Activated CD8-positive, alpha-beta memory T cell treated with anti-CD3 and anti-CD28 coated beads for 4 hours (primary cell): ENCODE measurements around the gene LPP.

Experiments
- DNase-seq, 2 donors: peaks; one replicate each; pipeline ENCODE4 v3.0.0-alpha.2; 2020; ENCODE audit warnings: low read depth in 2 of 2

LPP gene

GRCh38 chr3:188473591-188474288 lies 319.8 kb downstream of the LPP start:
- DNase-seq, result no peak

DNA sequence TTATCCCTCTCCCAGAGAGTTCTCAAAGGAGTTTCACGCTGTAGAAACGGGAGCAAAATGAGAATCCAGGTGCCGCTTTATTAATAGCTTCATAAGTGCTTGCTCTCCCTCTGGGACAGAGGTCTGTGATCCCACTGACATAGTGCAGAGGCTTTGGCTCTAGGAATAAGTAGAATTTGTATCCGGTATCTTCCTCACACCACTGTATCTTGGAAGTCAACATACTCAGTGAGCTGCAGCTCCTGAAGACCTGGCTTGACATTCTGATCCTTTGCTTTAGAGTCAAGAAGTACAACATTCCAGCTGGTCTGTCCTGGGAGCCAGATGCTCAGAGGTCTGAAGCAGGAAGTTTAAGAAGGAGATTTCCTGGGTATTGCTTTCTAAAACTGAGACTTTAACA lies 323.0 kb downstream of the LPP start:
- no peak for DNase-seq

DNA sequence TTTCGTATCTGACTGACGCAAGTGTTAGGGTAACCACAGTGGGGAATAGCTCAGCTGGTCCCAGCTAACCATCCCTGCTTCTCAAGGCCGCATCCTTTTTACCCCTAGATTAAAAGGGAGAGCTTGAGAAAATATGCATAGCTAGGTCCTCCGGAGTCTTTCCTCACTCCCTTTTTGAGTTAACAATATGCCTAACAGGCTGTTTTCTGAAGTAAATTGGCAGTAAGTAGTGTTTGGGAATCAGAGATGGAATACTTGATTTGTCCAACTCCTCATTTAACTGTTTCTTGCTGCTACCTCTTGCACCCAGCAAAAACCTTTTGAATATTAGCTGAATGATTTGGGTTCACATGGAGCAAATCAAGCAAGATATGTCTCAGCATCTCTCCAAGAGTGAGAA lies 326.1 kb downstream of the LPP start:
- no peak for DNase-seq

DNA sequence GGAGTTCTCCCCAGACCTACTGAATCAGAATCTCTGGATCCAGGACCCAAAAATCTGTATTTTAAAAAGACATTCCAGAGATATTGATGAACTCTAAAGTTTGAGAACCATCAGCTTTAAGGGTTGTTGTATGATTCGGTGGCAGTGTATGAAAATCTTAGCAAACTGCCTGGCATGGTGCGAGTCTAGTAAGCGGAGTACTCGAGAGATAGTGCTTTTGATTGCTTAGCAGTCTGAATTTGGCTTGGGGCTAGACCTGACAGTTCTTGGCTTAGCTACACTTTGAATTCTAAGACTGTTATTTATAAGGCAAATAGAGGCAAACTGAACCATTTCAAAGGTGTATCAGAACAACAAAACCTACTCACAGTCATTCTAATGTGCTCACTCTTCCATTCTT lies 329.0 kb downstream of the LPP start:
- no peak for DNase-seq

DNA sequence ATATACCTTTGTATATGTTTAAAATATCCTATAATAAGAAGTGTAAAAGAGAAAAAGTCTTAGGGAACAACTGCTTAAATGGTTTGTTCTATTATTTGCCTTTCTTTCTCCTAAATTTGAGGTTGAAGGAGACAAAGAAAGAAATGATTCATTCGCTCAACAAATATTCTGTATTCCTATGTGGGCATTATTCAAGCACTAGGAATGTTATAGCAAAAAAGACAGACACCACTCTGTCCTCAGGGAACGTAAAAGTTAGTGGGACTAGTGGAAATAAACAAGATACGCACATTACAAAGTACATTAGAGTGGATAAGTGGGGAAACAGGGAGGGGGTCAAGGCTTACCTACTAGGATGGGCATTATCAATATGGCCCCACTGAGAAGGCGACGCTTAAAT lies 332.2 kb downstream of the LPP start:
- no peak for DNase-seq

GRCh38 chr3:188486952-188487351 lies 333.0 kb downstream of the LPP start:
- DNase-seq, result no peak

DNA sequence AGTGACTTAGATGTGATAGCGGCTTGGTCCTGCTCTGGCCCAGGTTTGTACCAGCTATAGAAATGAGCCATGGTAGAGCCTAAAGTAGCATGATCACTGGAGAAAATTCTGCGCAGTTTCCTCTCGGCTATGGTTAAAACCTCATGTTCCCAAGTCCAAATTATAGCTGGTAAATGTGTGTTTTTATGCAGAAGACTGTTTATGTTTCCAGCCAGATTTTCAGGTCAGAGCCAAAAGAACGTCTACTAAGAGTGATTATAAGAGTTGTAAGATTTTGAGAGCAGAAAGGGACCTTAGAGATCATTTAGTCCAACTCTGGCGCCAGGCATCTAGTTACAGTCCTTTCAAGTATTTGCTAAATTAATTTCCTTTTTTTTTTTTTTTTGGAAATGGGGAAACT lies 333.7 kb downstream of the LPP start:
- no peak for DNase-seq

- DNase-seq, result no peak
Measured at GRCh38 chr3:188488801-188489200, 334.8 kb downstream of the LPP start.

- no peak for DNase-seq
Measured at GRCh38 chr3:188489639-188490405, 335.9 kb downstream of the LPP start.

DNA sequence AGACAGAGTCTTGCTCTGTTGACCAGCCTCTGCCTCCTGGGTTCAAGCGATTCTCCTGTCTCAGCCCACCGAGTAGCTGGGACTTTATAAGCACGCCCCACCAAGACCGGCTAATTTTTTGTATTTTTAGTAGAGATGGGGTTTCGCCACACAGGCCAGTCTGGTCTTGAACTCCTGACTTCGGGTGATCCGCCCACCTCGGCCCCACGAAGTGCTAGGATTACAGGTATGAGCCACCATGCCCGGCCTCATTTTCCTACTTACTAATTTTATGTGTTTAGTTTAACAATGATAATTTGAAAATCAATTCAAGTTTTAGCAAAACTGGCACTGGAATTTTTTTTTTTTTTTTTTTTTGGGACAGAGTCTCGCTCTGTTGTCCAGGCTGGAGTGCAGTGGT lies 336.5 kb downstream of the LPP start:
- DNase-seq, result no peak

- no peak for DNase-seq
Measured at GRCh38 chr3:188491276-188491687, 337.3 kb downstream of the LPP start.

GRCh38 chr3:188496390-188496789 lies 342.4 kb downstream of the LPP start:
- DNase-seq, result no peak

GRCh38 chr3:188497021-188497420 lies 343.1 kb downstream of the LPP start:
- DNase-seq, result no peak

GRCh38 chr3:188503647-188504046 lies 349.7 kb downstream of the LPP start:
- no peak for DNase-seq

- DNase-seq, result no peak
Measured at GRCh38 chr3:188505151-188505550, 351.2 kb downstream of the LPP start.

GRCh38 chr3:188505911-188506310 lies 352.0 kb downstream of the LPP start:
- DNase-seq, result no peak

DNA sequence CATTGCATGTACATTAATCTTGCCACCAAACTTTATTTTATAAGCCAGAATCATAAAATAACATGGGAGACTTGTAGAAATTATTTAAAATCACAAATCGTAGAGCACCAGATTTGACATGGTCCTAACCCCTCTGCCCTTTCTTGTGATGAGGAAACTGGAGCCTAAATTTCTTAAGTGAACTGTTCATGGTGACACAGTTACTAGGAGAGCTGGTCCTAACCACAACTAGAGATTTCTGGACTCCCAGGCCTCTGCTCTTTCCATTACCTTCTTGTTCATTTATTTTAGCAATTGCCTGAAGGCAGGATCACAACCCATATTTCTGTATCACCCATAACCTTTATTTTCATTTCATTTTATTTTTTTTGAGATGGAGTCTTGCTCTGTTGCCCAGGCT lies 352.5 kb downstream of the LPP start:
- DNase-seq, result no peak

- DNase-seq, result no peak
Measured at GRCh38 chr3:188507244-188507720, 353.3 kb downstream of the LPP start.

- no peak for DNase-seq
Measured at GRCh38 chr3:188508454-188508853, 354.5 kb downstream of the LPP start.

DNA sequence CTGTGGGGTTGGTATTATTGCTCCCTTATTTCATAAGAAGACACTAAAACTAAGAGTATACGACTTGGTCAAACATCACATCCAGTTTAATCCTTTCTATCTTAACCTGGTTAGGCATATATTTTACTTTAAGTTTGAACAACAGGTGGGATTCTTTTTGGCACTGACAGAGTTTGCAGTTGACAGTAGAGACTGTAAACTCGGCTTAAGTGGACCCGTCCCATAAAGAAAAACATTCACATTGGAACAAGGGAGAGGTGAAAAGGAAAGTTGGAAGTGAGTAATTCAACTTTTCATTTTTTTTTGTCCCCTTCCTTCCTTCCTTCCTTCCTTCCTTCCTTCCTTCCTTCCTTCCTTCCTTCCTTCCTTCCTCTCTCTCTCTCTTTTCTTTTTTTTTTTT lies 355.4 kb downstream of the LPP start:
- DNase-seq, result no peak

DNA sequence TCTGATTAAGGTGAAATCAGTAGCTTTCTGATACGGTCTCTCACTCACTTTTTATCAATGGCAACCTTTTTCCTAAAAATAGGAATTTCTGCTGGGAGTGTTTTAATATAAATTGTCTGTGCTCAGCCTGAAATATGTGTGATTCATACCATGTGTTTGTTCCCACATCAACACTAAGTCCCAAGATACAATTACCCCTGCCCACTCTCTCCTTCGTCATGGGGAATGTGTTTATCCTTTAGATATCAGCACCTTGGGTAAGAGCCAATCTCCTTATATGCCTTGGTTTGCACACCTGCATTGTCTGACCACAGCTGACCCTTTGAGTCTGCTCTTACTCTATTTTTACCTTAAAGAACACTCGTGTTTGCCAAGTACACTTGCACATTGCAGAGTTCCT lies 356.4 kb downstream of the LPP start:
- DNase-seq, result no peak

GRCh38 chr3:188513662-188514328 lies 359.8 kb downstream of the LPP start:
- DNase-seq, result no peak

DNA sequence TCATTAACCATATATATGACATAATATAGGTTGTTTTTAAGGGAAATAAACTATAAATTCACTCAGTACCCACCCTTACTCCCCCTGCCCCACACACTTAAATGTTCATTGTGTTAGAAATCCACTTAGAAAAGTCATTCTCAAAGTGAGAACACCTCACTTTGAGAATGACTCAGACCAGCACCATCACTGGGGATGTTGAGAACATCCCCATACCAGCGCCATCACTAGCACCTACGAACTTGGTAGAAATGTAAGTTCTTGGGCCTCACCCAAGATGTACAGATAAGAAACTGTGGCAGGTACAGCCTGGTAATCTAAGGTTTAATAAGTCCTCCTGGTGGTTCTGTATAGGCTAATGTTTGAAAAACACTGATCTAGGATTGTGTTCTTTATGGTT lies 362.6 kb downstream of the LPP start:
- DNase-seq, result no peak
